ENCODE data around the gene PABPC3.

Gene PABPC3

DNA sequence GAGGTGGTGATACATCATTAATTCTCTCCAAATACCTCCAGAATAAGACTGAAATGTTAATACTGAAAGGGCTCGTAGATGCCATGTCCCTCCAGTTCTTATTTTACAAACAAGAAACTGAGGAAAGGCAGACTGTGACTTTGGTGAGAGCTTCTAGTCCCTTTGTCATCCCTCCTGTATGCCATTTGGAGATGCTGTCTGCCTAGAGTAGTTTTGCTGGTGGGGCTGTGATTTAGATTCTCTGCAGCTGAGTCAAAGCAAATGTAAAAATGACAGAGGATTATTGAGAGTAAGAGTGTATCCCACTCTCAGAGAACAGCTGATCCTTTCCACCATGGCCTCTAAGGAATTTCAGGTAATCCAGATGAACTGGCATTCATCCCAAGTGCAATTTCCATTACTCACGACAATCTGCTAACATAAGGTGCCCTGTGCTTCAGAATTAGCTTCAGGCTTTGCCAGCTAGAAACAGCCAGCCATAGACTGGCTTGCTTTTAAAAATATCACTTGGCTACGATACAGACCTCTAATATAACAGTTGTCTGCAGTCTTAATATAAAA lies 16.8 kb downstream of the PABPC3 start:
- DNase-seq, result no peak

DNA sequence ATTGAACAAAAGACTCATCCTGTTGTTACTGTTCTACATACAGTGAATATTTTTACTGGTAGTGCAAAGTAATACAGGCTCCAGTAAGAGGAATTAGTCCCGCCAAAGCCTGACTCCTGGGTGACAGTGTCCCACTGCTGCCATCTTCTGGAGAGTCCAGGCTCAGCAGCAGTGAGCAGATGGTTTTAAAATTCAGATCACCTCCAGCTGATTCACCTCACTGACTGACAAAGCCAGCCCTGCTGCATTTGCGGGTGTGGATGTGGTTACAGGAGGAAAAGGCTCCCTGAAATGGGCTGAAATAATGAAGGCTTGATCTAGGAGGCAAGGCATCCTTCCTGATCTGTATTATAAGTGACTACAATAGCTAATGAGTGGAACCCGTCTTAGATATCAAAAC lies 18.3 kb downstream of the PABPC3 start:
- peak; percentile 44 to 77 for DNase-seq

DNA sequence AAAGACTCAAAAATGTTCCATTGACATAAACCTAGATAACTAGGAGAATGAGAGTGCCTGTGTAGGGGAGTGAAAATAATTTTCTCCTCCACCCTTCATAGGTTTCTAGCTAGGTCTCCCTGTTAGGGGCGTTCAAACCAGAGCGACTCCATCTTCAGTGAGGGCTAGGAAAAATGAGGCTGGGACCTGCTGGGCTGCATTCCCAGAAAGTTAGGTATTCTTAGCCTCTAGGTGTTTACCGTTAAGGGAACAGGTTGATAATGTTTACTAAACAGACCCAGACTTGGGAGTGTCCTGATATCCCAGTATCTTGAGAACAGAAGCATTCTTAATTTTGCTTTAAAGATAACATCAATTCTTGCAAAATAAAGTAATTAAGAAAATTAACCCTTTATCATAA lies 20.1 kb downstream of the PABPC3 start:
- DNase-seq, result no peak

DNA sequence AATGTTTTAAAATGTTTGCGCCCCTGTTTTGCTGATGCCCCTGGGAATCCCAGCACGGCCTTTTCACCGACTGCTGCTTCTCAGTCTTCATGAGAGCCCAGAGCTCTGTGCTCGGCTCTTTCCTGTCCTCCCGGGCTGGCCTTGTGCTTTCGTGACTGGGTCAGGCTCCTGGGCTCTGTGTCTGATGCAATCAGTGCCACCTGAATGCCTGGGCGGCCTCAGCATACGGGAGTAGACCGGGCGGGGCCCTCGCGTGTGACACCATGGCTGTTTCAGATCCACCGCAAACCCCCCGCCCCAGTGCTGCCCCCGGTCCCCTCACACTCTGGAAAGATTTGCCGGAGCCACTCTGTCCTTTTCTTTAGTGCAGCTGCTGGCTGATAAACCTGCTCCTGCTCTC lies 21.4 kb downstream of the PABPC3 start:
- no peak for DNase-seq

DNA sequence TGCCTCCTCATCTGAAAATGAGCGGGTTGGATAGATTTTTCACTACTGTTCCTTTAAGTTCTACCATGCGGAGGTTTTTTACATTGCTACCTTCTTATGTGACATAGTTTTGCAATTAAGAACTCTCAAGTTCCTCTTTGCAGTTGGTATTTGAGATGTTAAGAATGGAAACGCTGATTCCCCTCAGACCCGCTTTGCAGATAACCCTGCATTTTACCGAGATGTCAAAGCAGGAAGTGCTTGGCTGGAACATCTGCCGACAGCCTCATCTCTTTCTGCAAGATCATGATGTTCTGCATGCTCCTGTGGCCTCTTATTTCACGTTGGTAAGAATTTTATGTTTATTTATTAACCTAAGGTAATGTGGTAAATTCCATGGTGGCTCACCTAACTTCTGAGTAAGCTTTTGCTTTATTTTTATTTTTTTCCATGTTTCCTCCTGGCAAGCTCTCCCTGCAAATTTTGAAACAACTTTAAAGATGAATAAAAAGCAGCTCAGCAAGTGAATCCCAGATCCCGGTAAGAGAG lies 22.5 kb downstream of the PABPC3 start:
- no peak for DNase-seq

DNA sequence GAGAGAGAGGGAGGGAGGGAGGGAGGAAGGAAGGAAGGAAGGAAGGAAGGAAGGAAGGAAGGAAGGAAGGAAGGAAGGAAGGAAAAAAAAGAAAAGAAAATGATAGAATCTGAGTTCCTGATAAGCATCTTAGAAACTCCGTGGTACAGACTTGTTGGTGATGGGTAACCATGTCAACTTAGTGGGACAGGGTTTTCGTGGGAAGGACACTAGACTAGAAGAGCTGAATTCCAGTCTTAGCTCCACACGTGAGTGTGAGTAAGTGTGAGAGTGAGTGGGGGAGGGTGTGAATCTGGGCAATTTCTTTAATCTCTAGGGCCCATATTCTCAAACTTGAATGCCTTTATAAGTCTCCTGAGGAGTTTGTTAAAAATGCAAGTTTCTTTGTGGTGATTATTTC lies 35.0 kb downstream of the PABPC3 start:
- DNase-seq, result no peak

DNA sequence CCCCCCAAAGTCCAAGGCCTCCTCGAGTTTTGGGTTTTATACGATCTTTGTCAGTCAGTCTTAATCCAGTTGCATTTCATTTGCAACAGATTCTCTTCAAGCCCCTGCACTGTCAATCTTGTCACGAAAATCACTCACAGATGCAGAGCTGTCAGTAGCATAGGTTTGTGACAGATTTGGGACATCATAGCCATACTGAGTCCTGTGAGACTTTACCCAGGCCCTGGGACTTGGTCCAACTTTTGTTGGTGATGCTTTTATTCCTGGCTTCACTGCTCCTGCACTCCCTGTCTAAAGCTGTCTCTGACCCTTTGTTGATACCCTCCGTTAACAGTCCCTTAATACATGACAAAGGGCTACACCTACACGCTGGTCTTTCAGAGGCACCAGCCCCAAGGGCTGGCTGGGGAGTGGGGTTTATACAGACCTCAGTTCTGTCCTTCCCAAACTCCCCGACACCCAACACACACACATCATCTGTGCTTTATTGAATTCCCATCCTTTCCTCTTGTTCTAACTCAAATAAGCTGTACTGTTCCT lies 36.0 kb downstream of the PABPC3 start:
- DNase-seq, result peak in 1 of 2 experiments; percentile 8

DNA sequence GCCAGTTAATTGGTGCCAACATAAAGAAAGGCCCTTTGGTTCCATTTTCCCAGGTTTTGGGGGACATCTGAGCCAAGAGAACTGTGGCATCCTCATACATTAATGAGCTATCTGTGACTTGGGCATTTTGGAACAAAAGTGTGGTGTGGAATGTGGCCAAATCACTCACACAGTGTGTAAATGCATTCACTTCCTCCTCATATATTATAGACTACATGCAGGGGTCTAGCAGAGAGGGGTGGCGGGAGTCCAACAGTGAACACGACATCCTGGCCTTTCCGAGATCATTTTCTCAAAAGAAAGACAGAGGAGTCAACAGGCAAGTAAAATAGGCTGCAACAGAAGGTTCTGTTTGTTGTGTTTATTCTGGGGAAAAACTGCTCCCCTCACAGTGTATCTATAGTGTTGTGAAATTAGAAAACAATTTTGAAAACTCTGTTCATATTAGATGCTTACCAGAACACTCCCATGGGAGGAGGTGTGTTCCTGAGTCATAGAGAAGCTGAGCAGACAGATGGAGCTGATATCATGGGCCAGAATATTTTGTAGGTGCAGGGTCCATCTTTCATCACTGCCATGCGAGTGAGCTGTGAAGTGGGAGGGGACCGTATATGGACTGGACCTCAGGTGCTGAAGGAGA lies 36.9 kb downstream of the PABPC3 start:
- DNase-seq, result peak; percentile 45 to 66

DNA sequence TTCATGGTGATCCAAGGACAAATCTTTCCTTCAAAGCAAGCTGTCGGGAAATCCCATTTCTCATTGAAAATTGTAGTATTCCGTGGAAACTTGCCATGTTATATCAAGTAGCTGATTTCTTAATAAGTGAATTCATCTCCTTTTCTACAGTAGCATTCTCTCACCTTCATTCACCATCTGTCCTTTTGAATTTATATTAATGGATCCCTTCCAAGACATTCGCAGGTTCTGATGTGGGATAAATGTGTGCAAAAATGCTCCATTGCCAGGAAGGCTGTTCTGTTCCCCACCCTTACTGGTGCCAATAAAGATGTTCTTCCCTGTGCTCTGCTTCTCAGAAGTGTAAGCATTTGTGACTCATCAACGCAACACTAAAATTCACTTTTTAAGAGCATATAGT lies 40.0 kb downstream of the PABPC3 start:
- peak; percentile 13 to 63 for DNase-seq

DNA sequence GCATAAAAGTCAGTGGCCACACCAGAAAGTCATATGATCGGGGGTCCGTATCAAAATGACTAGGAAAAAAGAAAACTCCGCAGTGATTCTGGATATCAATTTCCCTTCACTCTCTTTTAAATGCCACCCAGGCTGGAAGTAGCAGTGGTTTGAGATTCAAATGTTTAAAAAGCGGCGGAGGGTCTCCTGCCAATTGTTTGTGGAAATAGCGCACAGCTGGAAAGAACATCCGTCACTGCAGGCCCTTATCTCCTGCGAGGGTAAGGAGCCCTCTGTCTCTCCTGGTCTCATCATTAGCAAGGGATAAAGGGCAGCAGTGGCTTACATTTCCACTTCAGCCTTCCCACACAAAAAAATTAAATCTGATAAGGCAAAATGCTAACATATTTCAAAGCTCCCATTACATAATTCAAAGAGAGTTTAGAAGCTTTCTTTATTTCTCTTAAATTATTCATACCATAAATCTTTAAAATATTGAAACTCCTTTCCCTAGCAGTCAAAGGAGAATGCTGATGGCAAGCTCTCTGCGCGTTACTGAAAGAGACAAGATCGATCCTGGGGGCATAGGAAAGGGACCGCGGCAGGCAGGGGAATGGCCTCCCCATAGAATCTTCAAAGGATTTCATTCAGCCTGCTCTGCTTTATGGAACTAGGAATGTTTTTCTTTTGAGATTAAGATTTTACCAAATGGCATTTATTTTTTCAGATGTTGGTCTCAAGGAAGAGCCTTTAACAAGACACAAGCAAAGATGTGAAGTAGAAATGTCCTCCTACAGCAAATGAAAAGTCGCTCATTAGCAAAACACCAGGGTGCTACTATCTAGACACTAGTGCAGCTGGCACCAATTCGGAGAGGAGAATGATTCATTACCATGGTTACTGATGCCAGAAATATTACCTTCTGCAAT lies 41.2 kb downstream of the PABPC3 start:
- peak; percentile 24 to 60 for DNase-seq

DNA sequence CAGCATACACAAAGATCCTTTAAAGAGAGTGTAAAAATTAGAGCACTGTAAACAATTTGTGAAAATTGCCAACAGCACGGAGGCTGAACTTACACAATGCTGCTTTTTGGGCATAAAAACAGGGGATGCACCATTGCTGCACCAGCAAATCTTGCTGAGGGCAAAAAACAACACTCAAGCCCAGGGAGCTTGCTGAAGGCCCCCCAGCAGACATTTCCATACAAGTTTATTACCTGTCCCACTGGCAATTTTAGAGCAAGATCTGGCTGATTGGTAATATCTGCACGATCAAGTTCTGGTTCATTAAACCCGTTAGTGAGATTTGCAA lies 41.8 kb downstream of the PABPC3 start:
- DNase-seq, result no peak

DNA sequence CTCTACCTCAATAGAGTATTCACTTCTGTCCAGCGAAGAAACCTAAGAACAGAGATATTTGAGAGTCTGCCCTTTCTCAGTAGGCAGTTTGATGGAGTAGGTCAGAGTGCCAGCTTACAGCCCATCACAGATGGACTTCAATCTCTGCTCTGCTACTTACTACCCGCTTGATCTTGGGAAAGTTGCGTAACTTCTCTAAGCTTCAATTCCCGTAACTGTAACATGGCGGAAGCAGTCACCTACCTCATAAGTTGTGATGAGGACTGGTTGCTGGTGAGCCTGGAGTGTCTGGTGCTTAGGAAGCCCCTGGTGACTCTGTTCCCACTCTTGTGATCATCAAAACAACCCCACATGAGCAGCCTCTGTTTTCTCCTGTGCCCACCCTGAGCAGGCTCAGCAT lies 45.1 kb downstream of the PABPC3 start:
- DNase-seq, result no peak

DNA sequence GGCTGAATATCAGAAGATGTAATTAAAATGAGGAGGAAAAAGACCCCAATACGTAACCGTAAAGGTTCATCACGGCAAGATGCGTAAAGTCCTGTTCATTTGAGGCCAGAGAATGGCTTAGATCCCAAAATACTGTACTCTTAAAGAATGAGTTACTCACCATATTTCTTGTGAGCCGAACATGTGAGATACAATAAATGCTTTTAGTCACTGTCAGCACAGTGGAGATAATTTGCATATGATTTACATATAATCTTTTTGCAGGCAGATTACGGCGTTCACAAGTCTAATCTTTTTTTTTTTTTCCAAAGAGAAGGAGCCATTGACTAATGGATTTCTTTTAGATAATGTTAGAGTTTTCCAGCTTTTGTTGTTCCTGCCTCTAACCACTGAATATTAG lies 47.8 kb downstream of the PABPC3 start:
- no peak for DNase-seq

DNA sequence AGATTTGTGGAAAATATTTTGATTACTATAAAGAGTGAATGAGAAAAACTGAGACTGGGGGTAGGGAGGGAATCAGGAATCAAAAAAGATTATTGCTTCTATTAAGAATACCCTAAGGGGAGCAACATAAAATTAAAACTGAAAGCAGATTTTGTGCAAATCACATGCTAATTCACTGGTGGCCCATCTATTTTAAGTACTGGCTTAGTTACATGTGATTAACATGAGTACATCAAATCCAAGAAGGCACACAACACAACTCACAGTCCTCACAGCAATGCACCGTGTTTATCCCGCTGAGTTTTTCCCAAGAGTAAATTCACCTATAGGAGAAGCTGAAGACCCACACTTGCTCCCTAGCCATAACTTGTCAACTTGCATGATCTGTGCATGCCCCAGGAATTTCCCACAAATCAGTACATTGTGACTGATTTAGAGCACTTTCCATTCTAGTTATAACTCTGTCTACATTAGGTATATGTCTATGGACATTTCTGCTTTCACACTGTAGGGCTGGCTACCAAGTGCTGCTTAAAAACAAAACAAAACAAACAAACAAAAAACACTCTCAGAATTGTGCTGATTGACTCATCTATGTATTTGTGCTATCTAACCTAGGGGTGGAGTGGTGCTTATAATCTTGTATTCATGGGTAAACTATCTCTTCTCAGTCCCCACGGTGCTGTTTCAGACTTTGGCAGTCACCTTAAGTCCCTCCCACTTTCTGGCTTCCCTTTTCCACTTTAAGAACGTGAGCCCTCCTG lies 51.9 kb downstream of the PABPC3 start:
- no peak for DNase-seq

DNA sequence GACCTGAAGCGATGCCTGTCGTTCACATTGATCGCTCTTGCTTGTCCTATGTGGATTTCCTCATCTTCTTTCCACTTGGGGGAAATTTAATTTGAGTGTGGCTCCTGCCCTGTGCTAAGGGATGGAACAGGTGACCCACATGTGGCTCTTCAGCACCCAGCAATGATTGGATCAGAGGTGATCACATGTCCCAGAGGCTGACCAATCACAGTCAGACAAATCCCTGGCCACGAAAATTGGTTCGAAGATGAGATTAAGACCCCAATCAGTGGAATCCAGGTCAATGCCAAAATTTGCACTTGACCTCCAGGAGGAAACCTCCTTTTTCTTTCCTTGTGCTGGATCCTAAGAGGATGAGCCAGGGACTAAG lies 52.5 kb downstream of the PABPC3 start:
- DNase-seq, result no peak

Data from NCI-H446 (cell line).